Stimulated activated CD8-positive, alpha-beta memory T cell treated with anti-CD3 and anti-CD28 coated beads, Interleukin-4, amount 100 ng/mL, for 4 hours (primary cell): ENCODE results near the gene NUP93.

Experiments used
- DNase-seq, 2 donors: peaks; one replicate each; pipeline ENCODE4 v3.0.0-alpha.2; 2020; ENCODE audit warnings: low read depth in 2 of 2, low spot score in 1 of 2

The NUP93 gene

DNA sequence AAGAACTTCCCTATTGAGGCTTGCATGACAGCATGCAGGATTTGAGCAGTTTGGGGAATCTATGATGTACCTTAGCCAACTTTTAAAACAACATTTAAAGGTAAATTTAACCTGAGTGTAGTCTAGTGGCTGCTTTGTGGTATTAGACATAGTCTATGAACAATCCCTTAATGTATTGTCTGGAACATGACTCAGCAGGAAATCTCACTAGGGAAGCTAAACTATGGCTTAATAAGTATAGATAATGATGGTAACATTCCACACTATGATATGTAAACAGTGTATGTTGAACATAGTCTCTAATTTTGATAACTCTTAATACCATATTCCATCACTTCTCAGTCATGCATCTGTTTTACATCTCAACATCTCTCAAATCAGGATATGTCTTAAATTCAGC, 83.0 kb downstream of the NUP93 start:
- no peak for DNase-seq

DNA sequence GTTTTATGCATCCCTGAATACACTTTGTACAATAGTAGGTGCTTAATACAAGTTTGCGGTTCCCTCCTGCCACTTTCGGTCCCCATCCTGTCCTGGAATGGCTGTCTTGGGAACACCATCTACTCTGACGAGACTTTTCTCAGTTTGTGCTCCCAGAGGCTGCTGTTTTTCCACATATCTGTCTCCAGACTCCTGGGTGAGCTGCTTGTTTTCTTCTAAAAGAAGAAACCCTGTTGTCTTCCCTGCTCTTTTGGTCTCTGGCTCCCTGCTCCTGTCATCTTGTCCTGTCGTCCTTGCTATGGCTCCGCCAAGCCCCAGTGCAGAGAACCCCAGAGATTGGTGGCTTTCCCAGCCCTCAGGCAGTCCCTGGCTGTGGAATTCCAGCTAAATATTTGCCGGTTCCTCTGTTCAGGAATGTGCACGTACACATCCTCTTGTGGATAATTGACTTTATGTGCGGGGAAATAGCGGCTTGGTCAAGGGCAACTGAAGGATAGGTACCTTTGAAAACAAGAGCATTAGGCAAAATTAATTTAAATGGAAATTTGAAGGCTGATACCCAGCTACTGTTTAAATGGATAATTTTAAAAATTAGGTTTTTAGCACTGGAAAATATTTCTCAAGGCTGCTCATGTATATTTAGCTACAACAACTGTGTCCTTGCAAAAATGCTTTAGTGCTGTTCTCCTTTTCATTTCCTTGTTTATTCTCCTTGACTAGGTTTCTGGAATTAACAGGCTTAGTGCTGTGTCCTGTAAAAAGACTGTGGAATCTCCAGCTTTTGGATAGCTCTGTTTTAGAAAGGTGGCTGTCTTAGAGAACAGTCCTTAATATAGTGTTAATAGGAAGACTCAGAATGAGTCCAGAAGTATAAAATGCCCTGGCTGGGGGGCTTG, 84.9 kb downstream of the NUP93 start:
- no peak for DNase-seq

DNA sequence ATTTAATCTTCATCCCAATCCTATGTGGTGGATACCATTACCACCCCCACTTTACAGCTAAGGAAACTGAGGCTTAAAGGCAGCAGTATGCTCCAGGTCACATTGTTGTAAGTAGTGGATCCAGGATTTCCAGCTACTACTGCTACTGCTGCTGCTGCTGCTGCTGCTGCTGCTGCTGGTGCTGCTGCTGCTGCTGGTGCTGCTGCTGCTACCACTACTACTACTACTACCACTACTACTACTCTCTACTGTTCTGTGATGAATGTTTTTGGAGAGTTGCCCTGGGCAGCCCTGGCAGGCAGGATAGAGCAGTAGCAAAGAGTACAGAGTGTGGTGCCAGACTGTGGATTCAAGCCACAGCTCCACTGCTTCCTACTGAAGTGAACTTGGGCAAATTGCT, 85.8 kb downstream of the NUP93 start:
- DNase-seq: no peak

DNA sequence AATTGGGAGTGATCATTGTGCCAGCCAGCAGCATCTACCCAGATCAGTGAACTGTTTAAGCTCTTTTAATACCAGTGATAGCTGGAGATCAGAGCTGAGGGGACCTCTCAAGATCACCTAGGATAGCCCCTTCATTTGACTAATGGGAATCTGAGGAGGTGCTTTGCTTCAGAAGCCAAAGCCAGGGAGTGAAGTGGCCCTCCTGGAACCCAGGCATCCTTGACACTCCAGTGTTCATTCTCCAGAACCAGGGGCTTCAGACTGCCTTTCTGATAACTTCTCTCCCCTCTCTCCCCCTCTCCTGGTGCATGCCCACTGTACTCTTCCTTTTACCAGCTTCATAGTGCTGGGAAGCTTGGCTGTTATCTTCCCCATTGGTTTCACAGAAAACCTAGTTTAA, 87.1 kb downstream of the NUP93 start:
- no peak for DNase-seq

DNA sequence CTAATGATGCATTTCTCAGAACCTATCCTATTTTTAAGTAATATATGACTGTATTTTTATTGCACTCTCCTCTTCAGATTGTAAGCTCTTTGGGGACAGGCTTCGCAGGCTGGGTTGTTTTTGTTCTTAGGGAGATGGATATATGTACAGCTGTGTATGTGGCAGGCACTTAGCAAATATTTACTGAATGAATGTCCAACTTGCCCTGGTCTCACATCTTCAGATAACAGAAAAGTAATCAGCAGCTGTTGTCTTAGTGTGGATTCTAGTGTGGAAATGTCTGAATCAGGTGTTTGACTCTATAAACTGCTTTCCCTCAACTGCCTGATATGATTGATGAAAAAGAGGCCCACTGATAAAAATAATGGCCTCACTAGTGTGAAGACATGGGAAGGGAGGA, 88.0 kb downstream of the NUP93 start:
- DNase-seq: no peak

DNA sequence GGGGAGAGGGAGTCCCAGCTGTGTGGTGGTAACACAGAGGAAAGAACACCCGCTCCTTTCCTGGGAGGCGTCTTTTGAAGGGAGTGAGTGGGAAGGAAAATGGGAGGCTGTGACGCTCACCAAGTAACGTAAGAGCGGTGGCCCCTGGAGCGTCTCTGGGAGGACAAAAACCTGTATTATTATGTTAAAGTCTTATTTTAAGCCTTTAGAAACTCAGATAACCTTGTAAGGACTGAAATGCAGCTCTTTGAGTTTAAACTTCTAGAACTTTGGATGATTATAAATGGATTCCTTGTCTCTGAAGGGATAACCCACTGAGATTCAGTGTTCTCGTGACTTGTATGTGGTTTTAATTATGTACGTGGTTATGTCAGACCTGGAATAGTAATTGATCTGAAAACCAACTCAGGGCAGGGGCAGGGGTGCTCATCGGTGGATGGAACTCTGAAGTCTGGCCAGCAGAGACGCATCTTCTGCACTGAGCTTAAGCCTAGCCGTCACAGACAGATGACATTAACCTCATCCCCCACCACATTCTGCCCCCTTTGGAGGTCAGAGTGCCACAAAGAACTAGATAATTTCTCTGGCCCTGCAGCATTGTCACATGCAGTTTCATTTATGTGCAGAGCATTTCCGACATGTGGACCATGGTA, 93.3 kb downstream of the NUP93 start:
- no peak for DNase-seq

DNA sequence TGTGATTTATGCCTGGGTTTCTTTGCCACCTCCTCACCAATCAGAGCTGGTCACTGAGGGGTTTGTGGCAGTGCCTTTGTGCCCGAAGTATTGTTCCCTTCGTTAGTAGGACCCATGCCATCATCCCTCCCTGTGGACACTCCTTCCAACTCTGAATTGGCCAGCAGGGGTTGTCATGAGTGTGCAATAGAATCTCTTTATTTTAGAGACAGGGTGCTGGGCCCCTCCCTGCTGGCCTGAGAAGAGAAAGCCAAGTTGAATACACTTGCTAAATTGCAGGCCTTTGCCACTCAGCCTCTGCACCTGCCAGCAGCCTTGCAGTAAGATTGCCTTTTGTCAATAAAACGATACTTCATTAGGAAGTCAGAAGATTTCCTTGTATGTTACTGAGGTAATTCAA, 94.4 kb downstream of the NUP93 start:
- no peak for DNase-seq

DNA sequence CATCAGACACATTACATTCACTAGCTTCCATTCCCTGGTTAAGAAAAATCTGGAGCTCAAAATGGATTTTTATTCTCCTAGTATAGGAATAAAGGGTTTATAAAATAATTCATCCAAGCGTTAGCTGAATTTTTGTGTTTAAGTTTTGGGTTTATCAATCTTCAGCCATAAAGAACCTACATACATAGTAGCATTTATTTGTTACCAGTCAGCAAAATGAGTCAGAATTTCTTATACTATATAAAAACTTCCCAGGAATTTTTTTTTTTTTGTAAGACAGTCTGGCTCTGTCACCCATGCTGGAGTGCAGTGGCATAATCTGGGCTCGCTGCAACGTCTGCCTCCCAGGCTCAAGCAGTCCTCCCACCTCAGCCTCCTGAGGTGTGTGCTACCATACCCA, 94.9 kb downstream of the NUP93 start:
- DNase-seq: no peak

DNA sequence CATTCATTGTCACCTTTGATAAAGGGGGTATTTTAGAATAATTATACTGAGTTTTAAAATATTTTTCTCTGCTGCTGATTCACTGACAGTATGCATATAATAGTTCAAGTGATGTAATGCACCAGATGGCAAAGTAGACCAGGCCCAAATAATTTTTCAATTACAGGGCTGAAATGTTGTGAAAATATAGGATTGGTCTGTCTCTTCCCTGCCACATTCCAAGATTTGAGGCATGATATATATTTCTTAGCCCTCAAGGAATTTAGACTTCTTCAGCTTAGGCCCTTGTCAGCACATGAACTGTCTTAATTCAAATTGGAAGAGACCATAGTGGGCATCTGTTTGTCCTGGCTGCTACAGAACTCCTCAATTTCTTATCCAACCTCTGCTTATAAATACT, 95.9 kb downstream of the NUP93 start:
- no peak for DNase-seq

DNA sequence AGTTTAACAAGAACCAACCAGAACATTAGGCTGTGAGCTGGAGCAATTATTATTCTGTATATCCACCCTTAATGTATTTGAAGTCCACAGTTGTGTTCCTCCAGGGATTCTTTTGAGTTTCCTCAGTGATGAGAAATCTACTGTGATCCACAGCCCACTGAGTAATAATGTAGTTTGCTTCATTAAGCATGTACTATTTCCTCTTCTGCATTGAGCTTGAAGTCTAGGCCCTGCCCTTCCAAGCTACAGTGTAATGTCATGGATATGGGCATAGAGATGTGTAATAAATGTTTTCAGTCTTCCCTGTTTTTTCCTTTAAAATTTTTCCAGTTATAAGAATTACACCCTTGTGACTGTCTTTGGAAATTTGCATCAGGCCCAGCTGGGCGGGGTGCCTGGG, 98.7 kb downstream of the NUP93 start:
- no peak for DNase-seq

DNA sequence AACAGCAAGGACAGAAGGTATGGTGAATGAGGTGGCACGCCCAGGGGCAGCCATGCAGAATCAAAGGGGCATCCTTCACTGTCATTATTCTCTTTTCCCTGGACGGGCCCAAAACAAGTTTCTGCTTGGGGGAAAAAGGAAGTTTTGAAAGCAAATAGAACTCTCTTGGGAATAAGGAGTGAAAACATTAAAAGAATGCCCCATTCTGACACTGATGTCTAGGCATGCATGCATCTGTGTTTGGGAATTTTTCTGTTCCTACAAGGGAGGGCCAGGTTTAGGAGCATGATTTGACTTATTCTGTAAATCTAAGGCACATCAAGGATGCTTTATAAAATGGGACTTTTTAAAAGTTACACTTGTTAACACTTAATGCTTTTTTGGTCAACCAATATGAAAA, 100.7 kb downstream of the NUP93 start:
- DNase-seq: no peak

DNA sequence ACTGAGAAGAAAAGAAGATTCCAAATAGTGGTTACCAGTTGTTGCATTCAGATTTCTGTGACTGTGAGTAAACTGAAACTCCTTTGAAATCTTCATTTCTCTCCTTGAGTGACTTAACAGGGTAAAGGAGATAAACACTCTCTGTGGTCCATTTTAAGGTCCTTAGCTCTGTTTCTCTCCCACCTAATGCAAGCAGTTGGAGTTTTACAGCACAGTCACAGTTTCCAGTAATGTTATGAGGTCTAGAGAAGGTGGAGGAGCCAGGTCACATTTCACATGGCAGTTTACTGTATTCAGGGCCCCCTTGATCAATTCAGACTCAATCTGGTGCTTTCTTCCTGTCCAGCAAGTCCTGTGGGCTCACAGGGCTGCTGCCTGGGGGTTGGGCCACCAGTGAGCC, 102.8 kb downstream of the NUP93 start:
- no peak for DNase-seq

DNA sequence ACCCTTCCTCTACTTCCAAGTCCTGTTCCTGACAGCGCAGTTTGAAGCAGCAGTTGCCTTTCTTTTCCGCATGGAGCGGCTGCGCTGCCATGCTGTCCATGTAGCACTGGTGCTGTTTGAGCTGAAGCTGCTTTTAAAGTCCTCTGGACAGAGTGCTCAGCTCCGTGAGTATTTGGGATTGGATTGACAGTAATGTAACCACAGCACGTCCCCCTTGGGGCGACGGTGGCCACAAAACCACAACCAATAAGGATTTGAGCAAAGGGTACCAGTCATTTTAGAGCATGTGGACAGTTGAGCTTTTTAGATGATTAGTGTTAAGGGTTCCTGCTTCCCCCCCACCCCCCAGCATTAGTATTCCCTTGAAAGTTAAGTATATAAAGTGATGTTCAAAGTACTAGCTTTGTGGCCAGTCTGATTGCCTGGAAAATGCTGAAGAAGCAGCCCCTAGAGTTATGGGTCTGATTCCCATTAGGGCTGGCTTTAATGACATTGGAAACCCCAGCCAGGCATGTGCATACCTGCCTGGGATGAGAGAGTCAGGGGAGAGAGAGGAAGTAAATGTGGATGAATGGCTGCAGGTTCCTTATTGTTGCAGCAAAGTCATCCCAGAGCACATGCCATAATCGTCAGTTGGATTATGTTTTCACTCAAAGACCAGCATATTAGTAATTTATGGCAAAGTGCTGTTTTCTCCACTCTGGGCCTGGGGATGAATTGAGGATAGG, 103.5 kb downstream of the NUP93 start:
- DNase-seq: no peak

DNA sequence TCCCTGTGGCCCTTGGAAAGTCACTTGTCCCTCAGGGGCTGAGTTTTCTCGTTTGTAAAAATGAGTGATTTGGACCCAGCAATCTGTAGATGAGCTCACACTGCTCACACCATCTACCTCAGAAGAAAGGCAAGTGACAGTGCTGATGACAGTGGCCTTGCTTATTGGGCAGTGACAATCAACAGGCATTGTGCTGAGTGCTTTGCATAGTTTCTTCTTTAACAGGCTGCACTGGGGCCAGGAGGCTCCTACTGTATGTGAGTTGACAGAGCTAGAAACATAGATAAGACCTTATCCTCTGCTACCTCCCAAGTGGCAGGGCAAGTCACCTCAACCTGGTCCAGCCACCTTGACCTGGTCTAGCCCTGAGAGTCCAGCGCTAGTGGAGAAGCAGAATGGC, 105.4 kb downstream of the NUP93 start:
- no peak for DNase-seq

DNA sequence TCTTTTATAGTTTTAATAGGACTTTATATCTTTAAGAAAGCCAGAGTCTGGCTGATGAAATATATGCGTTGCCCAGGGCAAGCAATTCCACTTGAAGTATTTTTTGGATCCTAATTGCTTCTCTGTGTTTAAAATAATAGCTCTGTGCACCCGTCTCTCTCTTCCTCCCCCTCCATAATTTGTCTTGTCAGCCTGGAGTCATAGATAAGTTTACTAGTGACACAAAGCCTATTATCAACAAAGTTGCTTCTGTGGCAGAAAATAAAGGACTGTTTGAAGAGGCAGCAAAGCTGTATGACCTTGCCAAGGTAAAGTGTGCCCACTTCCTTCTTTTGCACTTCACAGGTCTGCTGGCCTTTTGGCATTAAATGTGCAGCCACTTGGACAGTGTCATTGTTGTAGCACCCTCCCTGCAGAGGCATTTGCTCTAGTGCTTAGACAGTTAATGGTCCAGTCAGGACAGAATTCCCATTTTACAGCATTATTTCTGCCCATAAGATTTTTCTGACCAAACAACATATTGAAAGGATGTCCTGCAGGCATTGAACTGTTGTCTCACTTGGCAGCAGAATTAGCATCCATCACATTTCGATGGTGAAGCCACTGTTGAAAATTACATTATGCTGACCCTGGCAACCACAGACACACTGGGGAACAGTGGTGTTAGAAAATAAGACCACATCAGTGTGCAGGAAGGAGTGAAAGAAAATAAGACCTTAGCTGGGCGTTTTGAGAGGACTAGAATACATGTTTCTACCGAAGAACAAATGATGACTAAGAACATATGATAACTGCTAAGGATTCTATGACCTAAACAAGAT, 106.7 kb downstream of the NUP93 start:
- DNase-seq: no peak

DNA sequence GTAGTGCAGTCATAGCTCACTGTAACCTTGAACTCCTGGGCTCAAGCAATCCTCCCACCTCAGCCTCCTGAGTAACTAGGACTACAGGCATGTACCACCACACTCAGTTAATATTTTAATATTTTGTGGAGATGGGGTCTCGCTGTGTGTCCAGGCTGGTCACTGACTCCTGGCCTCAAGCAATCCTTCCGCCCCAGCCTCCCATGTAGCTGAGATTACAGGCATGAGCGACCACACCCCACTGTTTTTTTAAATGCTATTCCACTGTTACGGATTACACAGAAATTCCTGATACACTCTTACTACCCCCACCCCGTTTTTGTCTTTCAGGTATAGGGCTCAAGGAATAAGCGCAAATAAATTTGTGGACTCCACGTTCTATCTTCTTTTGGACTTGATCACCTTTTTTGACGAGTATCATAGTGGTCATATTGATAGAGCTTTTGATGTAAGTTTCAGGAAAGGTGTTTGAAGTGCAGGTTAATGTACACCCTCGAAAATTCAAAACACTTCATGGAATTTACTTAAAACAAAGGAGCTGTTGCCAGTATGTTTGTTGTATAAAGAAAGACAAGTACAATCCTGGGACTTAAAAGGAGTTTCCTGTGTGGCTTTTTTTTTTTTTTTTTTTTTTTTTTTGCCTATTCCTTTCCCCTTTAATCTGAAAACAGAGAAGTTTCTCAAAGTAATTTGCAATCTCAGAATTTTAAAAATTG, 108.9 kb downstream of the NUP93 start:
- DNase-seq: no peak

DNA sequence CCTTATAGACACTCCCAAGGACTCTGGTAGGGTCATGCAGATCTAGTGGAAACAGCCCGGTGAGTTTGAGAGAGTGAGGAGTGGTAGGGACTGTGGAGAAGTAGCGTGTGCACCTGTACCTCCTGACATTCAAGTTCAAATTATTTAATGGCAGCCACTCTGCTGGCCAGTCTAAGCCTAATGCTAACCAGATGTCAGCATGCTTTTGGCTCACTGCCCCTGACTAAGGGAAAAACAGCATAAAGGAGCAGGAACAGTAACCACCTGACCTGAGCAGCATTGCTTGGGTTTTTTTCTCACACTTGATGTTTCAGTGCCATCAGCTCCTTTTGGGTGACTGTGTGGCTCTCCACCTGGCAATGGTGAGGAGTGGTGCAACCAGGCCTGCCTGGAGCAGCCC, 111.3 kb downstream of the NUP93 start:
- DNase-seq: no peak

DNA sequence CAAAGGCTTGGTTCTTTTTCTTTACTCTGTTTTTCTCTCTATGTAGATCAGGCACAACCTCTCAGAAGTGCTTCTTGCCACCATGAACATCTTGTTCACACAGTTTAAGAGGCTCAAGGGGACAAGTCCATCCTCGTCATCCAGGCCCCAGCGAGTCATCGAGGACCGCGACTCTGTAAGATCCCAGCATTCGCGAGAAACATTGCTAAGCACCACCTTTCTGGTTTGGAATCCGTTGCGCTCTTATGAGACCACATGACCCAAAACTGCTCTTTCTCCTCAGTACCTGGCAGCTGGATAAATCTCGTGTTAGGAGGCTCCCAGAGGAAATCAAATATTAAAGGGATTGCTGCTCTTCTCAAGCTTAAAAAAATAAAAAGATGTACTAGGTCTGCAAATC, 111.7 kb downstream of the NUP93 start:
- no peak for DNase-seq

DNA sequence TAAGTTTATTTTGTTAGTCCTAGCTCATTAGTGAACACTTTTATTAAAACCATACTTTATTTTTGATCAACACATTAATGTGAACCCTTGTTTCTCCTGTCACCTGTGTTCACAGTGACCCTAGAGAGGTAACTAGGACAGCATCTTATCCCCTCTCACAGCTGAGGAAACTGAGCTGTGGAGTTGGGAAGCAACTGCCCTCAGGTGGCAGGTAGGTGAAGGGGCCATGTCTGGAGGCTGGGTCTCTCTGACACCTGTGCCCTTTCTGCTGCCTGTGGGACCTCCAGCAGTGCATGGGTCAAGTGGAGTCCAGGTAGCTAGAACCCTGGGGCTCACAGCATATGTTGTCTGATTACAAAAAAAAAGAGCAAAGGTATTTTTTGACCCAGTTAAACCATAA, 112.2 kb downstream of the NUP93 start:
- DNase-seq: no peak

DNA sequence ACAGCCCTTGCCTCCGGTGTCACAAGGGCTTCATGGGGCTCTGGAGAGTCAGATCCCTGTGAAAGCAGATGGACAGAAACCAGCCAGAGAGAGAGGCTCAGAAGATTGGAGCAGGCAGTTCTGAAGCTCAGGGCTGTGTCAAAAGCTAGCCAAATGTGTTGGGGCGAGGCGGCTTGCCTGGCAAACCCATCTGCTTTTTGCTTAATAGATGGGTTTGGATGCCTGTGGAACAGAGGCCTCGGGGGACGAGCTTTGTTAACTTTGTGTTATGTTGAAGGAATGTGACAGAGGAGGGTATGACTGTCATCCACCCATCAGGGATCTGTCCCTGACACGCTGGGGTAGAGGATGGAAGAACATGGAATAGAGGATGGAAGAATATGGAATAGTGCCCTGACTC, 114.1 kb downstream of the NUP93 start:
- no peak for DNase-seq
